Natural killer cell (primary cell): ENCODE measurements around the gene MPRIP. TPM values are rescaled to one million over a fixed set of nuclear protein-coding genes. Genes with fewer than 3 reads are reported as not detected.

ENCODE experiments used
- ATAC-seq, 3 donors: fragments of 150-1000 bp in 2 of 3; fragments of 200-7000 bp in 1 of 3; cut with Tn5 transposase; 1 replicate in 1 of 3; 2 replicates in 2 of 3; pipeline ENCODE4 v1.10.0; 2021; ENCODE audit warnings: mild to moderate bottlenecking in 2 of 3, moderate library complexity in 2 of 3
- DNase-seq, 2 donors: peaks; one replicate each; pipeline versions ENCODE4 v3.0.0 to v3.0.0-alpha.2; 2013 to 2021; ENCODE audit warnings: mixed read lengths in 1 of 2
- H3K27ac ChIP-seq: one replicate; pipeline ENCODE4 v1.5.1; 2013; ENCODE audit warnings: mild to moderate bottlenecking, low read length
- H3K27me3 ChIP-seq: one replicate; pipeline ENCODE4 v1.6.1; 2013; ENCODE audit warnings: low read length; ENCODE audit not compliant: control insufficient read depth, insufficient read depth
- H3K36me3 ChIP-seq: one replicate; pipeline ENCODE4 v1.6.1; 2013; ENCODE audit warnings: low read length; ENCODE audit not compliant: control insufficient read depth, insufficient read depth
- H3K4me1 ChIP-seq: one replicate; pipeline ENCODE4 v1.6.1; 2013; ENCODE audit warnings: low read length; ENCODE audit not compliant: control insufficient read depth, insufficient read depth
- H3K4me3 ChIP-seq: one replicate; pipeline ENCODE4 v1.5.1; 2013; ENCODE audit warnings: low read length
- H3K9me3 ChIP-seq: one replicate; pipeline ENCODE4 v1.6.1; 2013; ENCODE audit warnings: low read length; ENCODE audit not compliant: control insufficient read depth, insufficient read depth
- H3K27ac Mint-ChIP-seq, 2 donors: one replicate each; pipeline ENCODE4 v1.8.0; 2022; ENCODE audit warnings: mild to moderate bottlenecking in 2 of 2, mixed read lengths in 2 of 2, moderate library complexity in 1 of 2
- H3K27me3 Mint-ChIP-seq, 2 donors: one replicate each; pipeline ENCODE4 v1.8.0; 2022; ENCODE audit warnings: low read depth in 2 of 2, mixed read lengths in 2 of 2
- H3K36me3 Mint-ChIP-seq: one replicate; pipeline ENCODE4 v1.8.0; 2022; ENCODE audit warnings: mixed read lengths
- H3K4me1 Mint-ChIP-seq, 2 donors: one replicate each; pipeline ENCODE4 v1.8.0; 2022; ENCODE audit warnings: mixed read lengths in 2 of 2
- H3K4me3 Mint-ChIP-seq: one replicate; pipeline ENCODE4 v1.8.0; 2022; ENCODE audit warnings: mild to moderate bottlenecking, moderate library complexity, mixed read lengths
- H3K9me3 Mint-ChIP-seq, 2 donors: one replicate each; pipeline ENCODE4 v1.8.0; 2022; ENCODE audit warnings: mixed read lengths in 2 of 2
- WGBS: methylation state at CpG from one replicate; pipeline ENCODE4 v1.1.7; 2013; ENCODE audit warnings: missing lambda C conversion rate; ENCODE audit not compliant: insufficient coverage; 5-methylcytosine and 5-hydroxymethylcytosine counted together
- intact Hi-C: fragments of 100-400 bp; cut with micrococcal nuclease; formaldehyde crosslinking; loops from one replicate; pipeline ENCODE4 v1.14.2; 2022
- total RNA-seq, 4 donors: library from RNA; stranded (reverse); fragments of 120-200 nt in 1 of 4; gene quantifications; one replicate each; pipeline versions ENCODE4 v1.2.3 to v1.2.4, GENCODE V29; 2013 to 2022
- TF ChIP-seq, protein P1 (sequence below): fragments of 200-600 bp; IDR thresholded peaks from one replicate; pipeline ENCODE4 v1.8.0; 2022; ENCODE audit warnings: antibody characterized with exemption

The MPRIP gene
- total RNA-seq, 3 donors from 2014 or later (not counting 1 experiment from before 2014, with no cell fraction given): 225 to 272 (median 229) TPM

DNA sequence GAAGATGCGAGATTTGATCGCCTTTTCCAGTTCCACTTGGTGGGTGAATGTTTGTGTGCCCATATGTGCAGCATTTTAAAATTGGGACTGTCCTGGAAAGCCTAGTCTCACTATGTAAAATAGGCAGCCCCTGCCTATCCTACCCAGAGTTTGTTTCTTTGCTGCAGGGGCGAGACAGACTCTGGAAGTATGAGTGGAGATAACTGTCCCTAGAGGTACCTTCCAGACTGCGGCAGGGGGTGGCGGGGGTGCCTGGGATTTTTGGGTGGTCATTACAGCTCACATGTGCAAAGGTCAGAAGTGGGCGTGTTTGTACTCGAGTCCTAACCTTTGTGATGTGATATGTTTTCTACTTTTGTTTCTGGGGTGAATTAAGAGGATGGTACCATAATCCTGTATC, 36.6 kb downstream of the MPRIP start:
- Histone ChIP-seq H3K4me3 (no peak overlapping the region), H3K27ac (no peak overlapping the region), H3K36me3 (peaks cover 27% of the 10 kb centered on the region), H3K27me3 (no peaks in the 10 kb centered on the region), H3K9me3 (no peaks in the 10 kb centered on the region), H3K4me1 (peaks cover 4% of the 10 kb centered on the region)
- Mint-ChIP-seq H3K27ac (no peak overlapping the region), H3K4me3 (no peak overlapping the region), H3K36me3 (no peaks in the 10 kb centered on the region), H3K27me3 (no peaks in the 10 kb centered on the region), H3K4me1 (peaks cover 31 to 49% of the 10 kb centered on the region in 2 donors), H3K9me3 (no peaks in the 10 kb centered on the region)
- ATAC-seq (no peak), DNase-seq (no peak)
- 94% methylated on average over 7 of the region's 7 CpGs for WGBS
- TF ChIP-seq, protein P1, sequence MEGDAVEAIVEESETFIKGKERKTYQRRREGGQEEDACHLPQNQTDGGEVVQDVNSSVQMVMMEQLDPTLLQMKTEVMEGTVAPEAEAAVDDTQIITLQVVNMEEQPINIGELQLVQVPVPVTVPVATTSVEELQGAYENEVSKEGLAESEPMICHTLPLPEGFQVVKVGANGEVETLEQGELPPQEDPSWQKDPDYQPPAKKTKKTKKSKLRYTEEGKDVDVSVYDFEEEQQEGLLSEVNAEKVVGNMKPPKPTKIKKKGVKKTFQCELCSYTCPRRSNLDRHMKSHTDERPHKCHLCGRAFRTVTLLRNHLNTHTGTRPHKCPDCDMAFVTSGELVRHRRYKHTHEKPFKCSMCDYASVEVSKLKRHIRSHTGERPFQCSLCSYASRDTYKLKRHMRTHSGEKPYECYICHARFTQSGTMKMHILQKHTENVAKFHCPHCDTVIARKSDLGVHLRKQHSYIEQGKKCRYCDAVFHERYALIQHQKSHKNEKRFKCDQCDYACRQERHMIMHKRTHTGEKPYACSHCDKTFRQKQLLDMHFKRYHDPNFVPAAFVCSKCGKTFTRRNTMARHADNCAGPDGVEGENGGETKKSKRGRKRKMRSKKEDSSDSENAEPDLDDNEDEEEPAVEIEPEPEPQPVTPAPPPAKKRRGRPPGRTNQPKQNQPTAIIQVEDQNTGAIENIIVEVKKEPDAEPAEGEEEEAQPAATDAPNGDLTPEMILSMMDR: no peak
- intact Hi-C loops: no loop called here

GRCh38 chr17:17079336-17079735, 37.1 kb downstream of the MPRIP start:
- TF ChIP-seq, protein P1: no peak
- Mint-ChIP-seq H3K9me3 (no peaks in the 10 kb centered on the region), H3K27ac (peak overlapping the region in 1 of 2 donors; percentile 58), H3K4me3 (no peak overlapping the region), H3K36me3 (no peaks in the 10 kb centered on the region), H3K4me1 (peaks cover 26 to 44% of the 10 kb centered on the region in 2 donors), H3K27me3 (no peaks in the 10 kb centered on the region)
- Histone ChIP-seq H3K36me3 (peaks cover 27% of the 10 kb centered on the region), H3K27ac (no peak overlapping the region), H3K9me3 (no peaks in the 10 kb centered on the region), H3K4me3 (no peak overlapping the region), H3K27me3 (no peaks in the 10 kb centered on the region), H3K4me1 (no peaks in the 10 kb centered on the region)
- ATAC-seq: no peak
- intact Hi-C loops: no loop called here
- WGBS: 97% methylated on average over 4 of the region's 4 CpGs
- no peak for DNase-seq

DNA sequence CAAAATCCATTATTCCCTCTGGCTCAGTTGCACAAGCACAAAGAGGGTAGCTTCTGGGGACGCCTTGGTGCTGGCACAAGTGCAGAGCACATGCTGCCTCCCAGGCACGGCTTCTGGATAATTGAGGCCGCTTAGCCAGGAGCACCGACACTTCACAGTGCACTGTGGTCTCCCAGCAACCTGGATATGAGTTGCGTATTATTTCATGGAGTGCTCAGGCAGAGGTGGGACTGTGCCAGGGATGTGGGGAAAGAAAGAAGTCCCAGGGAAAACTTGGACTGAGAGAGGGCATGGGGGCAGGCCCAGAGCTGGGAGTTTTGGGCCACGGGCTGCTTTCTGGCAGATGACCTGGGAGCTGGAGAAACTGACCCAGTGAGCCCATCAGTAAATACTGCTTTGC, 37.5 kb downstream of the MPRIP start:
- TF ChIP-seq, protein P1: no peak
- Histone ChIP-seq H3K4me1 (no peaks in the 10 kb centered on the region), H3K9me3 (no peaks in the 10 kb centered on the region), H3K27ac (no peak overlapping the region), H3K36me3 (peaks cover 29% of the 10 kb centered on the region), H3K4me3 (no peak overlapping the region), H3K27me3 (no peaks in the 10 kb centered on the region)
- no peak overlapping the region for H3K4me3 Mint-ChIP-seq
- peak overlapping the region in 1 of 2 donors; percentile 58 for H3K27ac Mint-ChIP-seq
- DNase-seq (no peak), ATAC-seq (no peak)
- no peaks in the 10 kb centered on the region for H3K36me3 Mint-ChIP-seq
- peaks cover 22 to 39% of the 10 kb centered on the region in 2 donors for H3K4me1 Mint-ChIP-seq
- H3K27me3 Mint-ChIP-seq: no peaks in the 10 kb centered on the region
- 97% methylated on average over 6 of the region's 6 CpGs for WGBS
- intact Hi-C loops: no loop called here
- H3K9me3 Mint-ChIP-seq: no peaks in the 10 kb centered on the region

DNA sequence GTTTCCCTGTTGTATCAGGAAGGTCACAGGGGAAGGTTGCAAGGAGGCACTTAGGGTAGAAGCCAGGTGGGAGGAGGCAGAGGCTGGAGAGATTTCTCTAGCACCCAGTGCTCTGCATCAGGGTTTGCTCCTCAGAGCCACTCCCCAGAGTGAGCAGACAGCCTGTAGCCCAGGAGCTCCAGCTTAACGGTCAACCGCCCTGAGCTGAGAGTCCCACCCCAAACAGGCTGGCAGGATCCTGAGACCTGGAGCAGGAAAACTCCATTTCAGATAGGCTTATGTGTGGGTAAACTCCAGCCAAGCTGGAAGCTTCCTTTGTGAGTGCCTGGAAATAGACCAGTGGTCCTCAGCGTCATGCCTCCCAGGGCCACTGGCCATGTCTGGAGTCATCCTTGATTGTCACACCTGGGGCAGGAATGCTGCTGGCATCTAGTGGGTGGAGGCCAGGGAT, 37.9 kb downstream of the MPRIP start:
- peak overlapping the region in 1 of 2 donors; percentile 58 for H3K27ac Mint-ChIP-seq

More for the DNA sequence above, 37.9 kb downstream of the MPRIP start:
- no peaks in the 10 kb centered on the region for H3K27me3 Mint-ChIP-seq
- H3K4me3 ChIP-seq: no peak overlapping the region
- WGBS: 98% methylated on average over 3 of the region's 3 CpGs
- ATAC-seq: no peak
- peaks cover 29% of the 10 kb centered on the region for H3K36me3 ChIP-seq
- H3K4me3 Mint-ChIP-seq: no peak overlapping the region
- no peak for DNase-seq
- intact Hi-C loops: no loop called here
- TF ChIP-seq, protein P1: no peak
- no peaks in the 10 kb centered on the region for H3K36me3 Mint-ChIP-seq
- peaks cover 18 to 35% of the 10 kb centered on the region in 2 donors for H3K4me1 Mint-ChIP-seq
- H3K9me3 ChIP-seq: no peaks in the 10 kb centered on the region
- H3K27ac ChIP-seq: no peak overlapping the region
- H3K9me3 Mint-ChIP-seq: no peaks in the 10 kb centered on the region
- no peaks in the 10 kb centered on the region for H3K27me3 ChIP-seq
- no peaks in the 10 kb centered on the region for H3K4me1 ChIP-seq
